ENCODE results near the gene GATD1. TPM values are rescaled to one million over a fixed set of nuclear protein-coding genes. Genes with fewer than 3 reads are reported as not detected.

The GATD1 gene
- total RNA-seq, 1 experiment from 2014 or later = 43.6 TPM

GRCh38 chr11:794766-795633 lies 17.7 kb upstream of the GATD1 start:
- Histone ChIP-seq H2AFZ (ENCODE audit: low read length) (no peak overlapping the region), H3K4me1 (ENCODE audit: low read length) (peaks cover 39% of the 10 kb centered on the region), H3K27me3 (ENCODE audit: low read length) (no peaks in the 10 kb centered on the region), H3K9me3 (ENCODE audit: low read length) (no peaks in the 10 kb centered on the region), H3K9ac (ENCODE audit: low read length) (peak overlapping the region; percentile 93), H3K27ac (ENCODE audit: low read length) (peak overlapping the region; percentile 76; the same call in 1 of the 2 replicates), H4K20me1 (ENCODE audit: insufficient read depth, low read depth, low read length) (peaks cover 13% of the 10 kb centered on the region; the same call in 1 of the 2 replicates), H3K9me2 (replicated peaks; ENCODE audit: insufficient read depth, low read length) (no peaks in the 10 kb centered on the region), H3K4me2 (ENCODE audit: low read depth, low read length, poor library complexity, severe bottlenecking) (peak overlapping the region; percentile 97), H3K36me3 (ENCODE audit: insufficient read depth, low read length) (no peaks in the 10 kb centered on the region), H3K79me2 (ENCODE audit: low read length) (peaks cover 24% of the 10 kb centered on the region), H3K4me3 (ENCODE audit: low read length) (peak overlapping the region; percentile 95)
- peak; percentile 76 for DNase-seq

- Histone ChIP-seq H3K4me2 (ENCODE audit: low read depth, low read length, poor library complexity, severe bottlenecking) (peak overlapping the region; percentile 97), H3K9ac (ENCODE audit: low read length) (no peak overlapping the region), H4K20me1 (ENCODE audit: insufficient read depth, low read depth, low read length) (peaks cover 13% of the 10 kb centered on the region; the same call in 1 of the 2 replicates)
Observed at GRCh38 chr11:794013-794765, 16.9 kb upstream of the GATD1 start.

GRCh38 chr11:793556-793955 lies 16.3 kb upstream of the GATD1 start:
- peaks cover 36% of the 10 kb centered on the region for H3K79me2 ChIP-seq (ENCODE audit: low read length)
- no peaks in the 10 kb centered on the region for H3K36me3 ChIP-seq (ENCODE audit: insufficient read depth, low read length)
- no peaks in the 10 kb centered on the region for H3K9me2 ChIP-seq (replicated peaks; ENCODE audit: insufficient read depth, low read length)
- H3K27me3 ChIP-seq (ENCODE audit: low read length) = no peaks in the 10 kb centered on the region
- H3K4me3 ChIP-seq (ENCODE audit: low read length) = no peak overlapping the region
- no peak overlapping the region for H3K9ac ChIP-seq (ENCODE audit: low read length)
- H3K9me3 ChIP-seq (ENCODE audit: low read length) = no peaks in the 10 kb centered on the region
- H3K4me1 ChIP-seq (ENCODE audit: low read length) = peaks cover 46% of the 10 kb centered on the region
- DNase-seq = no peak
- no peak overlapping the region for H2AFZ ChIP-seq (ENCODE audit: low read length)
- H4K20me1 ChIP-seq (ENCODE audit: insufficient read depth, low read depth, low read length) = peaks cover 16% of the 10 kb centered on the region; the same call in 1 of the 2 replicates
- H3K4me2 ChIP-seq (ENCODE audit: low read depth, low read length, poor library complexity, severe bottlenecking) = no peak overlapping the region
- no peak overlapping the region for H3K27ac ChIP-seq (ENCODE audit: low read length)

More at GRCh38 chr11:794013-794765, 16.9 kb upstream of the GATD1 start:
- no peaks in the 10 kb centered on the region for H3K27me3 ChIP-seq (ENCODE audit: low read length)
- peaks cover 40% of the 10 kb centered on the region for H3K4me1 ChIP-seq (ENCODE audit: low read length)
- peaks cover 30% of the 10 kb centered on the region for H3K79me2 ChIP-seq (ENCODE audit: low read length)
- H3K27ac ChIP-seq (ENCODE audit: low read length) = no peak overlapping the region
- H3K9me2 ChIP-seq (replicated peaks; ENCODE audit: insufficient read depth, low read length) = no peaks in the 10 kb centered on the region
- DNase-seq = no peak
- no peak overlapping the region; the same call in 1 of the 2 replicates for H3K4me3 ChIP-seq (ENCODE audit: low read length)
- no peak overlapping the region for H2AFZ ChIP-seq (ENCODE audit: low read length)
- no peaks in the 10 kb centered on the region for H3K9me3 ChIP-seq (ENCODE audit: low read length)
- no peaks in the 10 kb centered on the region for H3K36me3 ChIP-seq (ENCODE audit: insufficient read depth, low read length)

- H3K4me1 ChIP-seq (ENCODE audit: low read length) = peaks cover 53% of the 10 kb centered on the region
- peaks cover 18% of the 10 kb centered on the region; the same call in 1 of the 2 replicates for H4K20me1 ChIP-seq (ENCODE audit: insufficient read depth, low read depth, low read length)
- H3K36me3 ChIP-seq (ENCODE audit: insufficient read depth, low read length) = 0 out of 2 replicates have a peak, but pooled peaks cover under 1% of the 10 kb centered on the region
- no peak overlapping the region for H3K4me3 ChIP-seq (ENCODE audit: low read length)
- no peak overlapping the region for H3K4me2 ChIP-seq (ENCODE audit: low read depth, low read length, poor library complexity, severe bottlenecking)
- H3K9ac ChIP-seq (ENCODE audit: low read length) = no peak overlapping the region
- no peak overlapping the region for H2AFZ ChIP-seq (ENCODE audit: low read length)
- H3K79me2 ChIP-seq (ENCODE audit: low read length) = peaks cover 42% of the 10 kb centered on the region
- H3K9me3 ChIP-seq (ENCODE audit: low read length) = no peaks in the 10 kb centered on the region
- no peak overlapping the region for H3K27ac ChIP-seq (ENCODE audit: low read length)
- DNase-seq = no peak
- H3K27me3 ChIP-seq (ENCODE audit: low read length) = no peaks in the 10 kb centered on the region
- H3K9me2 ChIP-seq (replicated peaks; ENCODE audit: insufficient read depth, low read length) = no peaks in the 10 kb centered on the region
Observed at GRCh38 chr11:792873-793272, 15.6 kb upstream of the GATD1 start.

GRCh38 chr11:792535-792821 lies 15.2 kb upstream of the GATD1 start:
- no peak overlapping the region for H3K9ac ChIP-seq (ENCODE audit: low read length)
- no peaks in the 10 kb centered on the region for H3K9me3 ChIP-seq (ENCODE audit: low read length)
- H4K20me1 ChIP-seq (ENCODE audit: insufficient read depth, low read depth, low read length) = peaks cover 18% of the 10 kb centered on the region; the same call in 1 of the 2 replicates
- H3K79me2 ChIP-seq (ENCODE audit: low read length) = peaks cover 42% of the 10 kb centered on the region
- H3K27ac ChIP-seq (ENCODE audit: low read length) = no peak overlapping the region
- H3K9me2 ChIP-seq (replicated peaks; ENCODE audit: insufficient read depth, low read length) = no peaks in the 10 kb centered on the region
- H2AFZ ChIP-seq (ENCODE audit: low read length) = no peak overlapping the region
- no peak for DNase-seq
- no peaks in the 10 kb centered on the region for H3K27me3 ChIP-seq (ENCODE audit: low read length)
- no peak overlapping the region for H3K4me2 ChIP-seq (ENCODE audit: low read depth, low read length, poor library complexity, severe bottlenecking)
- no peak overlapping the region for H3K4me3 ChIP-seq (ENCODE audit: low read length)
- H3K4me1 ChIP-seq (ENCODE audit: low read length) = peaks cover 57% of the 10 kb centered on the region
- H3K36me3 ChIP-seq (ENCODE audit: insufficient read depth, low read length) = 0 out of 2 replicates have a peak, but pooled peaks cover 3% of the 10 kb centered on the region

GRCh38 chr11:791658-792534 lies 14.6 kb upstream of the GATD1 start:
- peaks cover 16% of the 10 kb centered on the region; the same call in 1 of the 2 replicates for H4K20me1 ChIP-seq (ENCODE audit: insufficient read depth, low read depth, low read length)
- no peak for DNase-seq

GRCh38 chr11:790721-791564 lies 13.7 kb upstream of the GATD1 start:
- Histone ChIP-seq H2AFZ (ENCODE audit: low read length) (no peak overlapping the region), H3K4me3 (ENCODE audit: low read length) (peak overlapping the region; percentile 83; the same call in 1 of the 2 replicates), H3K4me2 (ENCODE audit: low read depth, low read length, poor library complexity, severe bottlenecking) (peak overlapping the region; percentile 86), H3K9ac (ENCODE audit: low read length) (peak overlapping the region; percentile 90), H4K20me1 (ENCODE audit: insufficient read depth, low read depth, low read length) (peaks cover 15% of the 10 kb centered on the region; the same call in 1 of the 2 replicates), H3K27ac (ENCODE audit: low read length) (peak overlapping the region; percentile 81), H3K36me3 (ENCODE audit: insufficient read depth, low read length) (0 out of 2 replicates have a peak, but pooled peaks cover 3% of the 10 kb centered on the region), H3K27me3 (ENCODE audit: low read length) (no peaks in the 10 kb centered on the region), H3K9me2 (replicated peaks; ENCODE audit: insufficient read depth, low read length) (no peaks in the 10 kb centered on the region), H3K79me2 (ENCODE audit: low read length) (peaks cover 32% of the 10 kb centered on the region), H3K9me3 (ENCODE audit: low read length) (no peaks in the 10 kb centered on the region), H3K4me1 (ENCODE audit: low read length) (peaks cover 62% of the 10 kb centered on the region)
- DNase-seq = peak; percentile 88

More at GRCh38 chr11:791658-792534, 14.6 kb upstream of the GATD1 start:
- Histone ChIP-seq H3K4me2 (ENCODE audit: low read depth, low read length, poor library complexity, severe bottlenecking) (no peak overlapping the region), H3K9me2 (replicated peaks; ENCODE audit: insufficient read depth, low read length) (no peaks in the 10 kb centered on the region), H2AFZ (ENCODE audit: low read length) (no peak overlapping the region), H3K79me2 (ENCODE audit: low read length) (peaks cover 40% of the 10 kb centered on the region), H3K9ac (ENCODE audit: low read length) (no peak overlapping the region), H3K36me3 (ENCODE audit: insufficient read depth, low read length) (0 out of 2 replicates have a peak, but pooled peaks cover 3% of the 10 kb centered on the region), H3K4me3 (ENCODE audit: low read length) (no peak overlapping the region), H3K4me1 (ENCODE audit: low read length) (peaks cover 61% of the 10 kb centered on the region), H3K9me3 (ENCODE audit: low read length) (no peaks in the 10 kb centered on the region), H3K27me3 (ENCODE audit: low read length) (no peaks in the 10 kb centered on the region), H3K27ac (ENCODE audit: low read length) (no peak overlapping the region)

Data from Karpas-422 (cell line).